HG02678 (cell line): ENCODE data around the gene NDRG2.
"Not testable (repeated sequence)": the region's sequence is repeated elsewhere in the genome, so short reads cannot be mapped to it uniquely, and the experiment has no call there.

Source experiments
- ATAC-seq: cut with Tn5 transposase; IDR thresholded peaks from one replicate; pipeline ENCODE4 v1.9.1; 2021; ENCODE audit warnings: mild to moderate bottlenecking, moderate library complexity; ENCODE audit not compliant: unreplicated experiment

NDRG2 gene

DNA sequence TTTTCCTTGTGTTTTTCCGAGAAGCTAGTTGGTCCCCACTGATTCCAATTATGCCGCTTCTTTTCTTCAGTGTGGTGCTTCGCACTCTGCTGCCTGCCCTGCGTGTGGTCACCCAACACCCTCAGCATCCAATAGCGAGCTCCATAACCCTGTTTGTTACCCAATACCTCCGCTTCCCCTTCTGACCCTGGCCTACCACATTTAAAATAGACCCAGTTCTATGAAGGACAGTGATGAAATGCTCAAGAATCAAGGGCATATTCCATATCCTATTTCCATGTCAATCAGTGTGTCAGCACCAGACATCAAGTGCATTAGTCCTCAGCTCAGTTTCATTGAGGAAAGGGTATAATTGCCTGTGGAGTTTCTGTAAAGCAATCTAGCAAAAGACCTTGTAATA, 9.5 kb downstream of the NDRG2 start:
- ATAC-seq: no peak

DNA sequence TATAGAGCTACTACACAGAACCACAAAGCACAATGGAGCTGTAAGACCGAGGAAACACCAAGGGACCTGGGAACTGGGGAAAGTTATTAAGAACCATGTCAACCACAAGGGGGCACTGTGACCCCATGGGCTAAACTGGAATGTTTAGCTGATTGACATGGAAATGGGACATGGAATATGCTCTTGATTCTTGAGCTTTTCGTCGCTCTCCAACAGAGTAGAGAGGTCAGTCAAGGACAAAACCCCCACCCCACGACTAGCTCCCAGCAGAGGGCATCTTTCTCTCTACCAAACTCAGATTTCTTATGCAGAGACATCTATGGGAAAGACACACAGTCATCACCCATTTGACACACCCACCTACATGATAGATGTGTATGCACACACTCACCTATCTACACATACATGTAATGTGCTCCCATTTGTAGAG, 10.1 kb downstream of the NDRG2 start:
- ATAC-seq: no peak

DNA sequence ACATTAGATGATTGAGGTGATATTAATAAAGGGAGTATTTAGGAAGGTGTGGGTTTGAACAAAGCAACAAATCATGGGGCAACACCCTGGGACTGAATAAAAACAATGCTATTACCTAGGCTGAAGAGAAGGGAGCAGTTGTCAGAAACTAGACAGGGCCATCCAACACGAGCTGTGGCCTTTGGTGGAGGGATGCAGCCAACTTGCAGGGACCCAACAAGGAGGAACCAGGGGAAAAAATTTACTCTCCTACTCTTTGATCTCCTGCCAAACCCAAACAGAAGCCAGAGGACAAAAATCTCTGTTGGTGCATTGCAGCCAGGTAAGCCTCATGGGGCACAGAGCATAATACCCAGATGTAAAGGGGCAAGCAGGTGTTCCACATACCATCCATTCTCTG, 13.7 kb downstream of the NDRG2 start:
- no peak for ATAC-seq

DNA sequence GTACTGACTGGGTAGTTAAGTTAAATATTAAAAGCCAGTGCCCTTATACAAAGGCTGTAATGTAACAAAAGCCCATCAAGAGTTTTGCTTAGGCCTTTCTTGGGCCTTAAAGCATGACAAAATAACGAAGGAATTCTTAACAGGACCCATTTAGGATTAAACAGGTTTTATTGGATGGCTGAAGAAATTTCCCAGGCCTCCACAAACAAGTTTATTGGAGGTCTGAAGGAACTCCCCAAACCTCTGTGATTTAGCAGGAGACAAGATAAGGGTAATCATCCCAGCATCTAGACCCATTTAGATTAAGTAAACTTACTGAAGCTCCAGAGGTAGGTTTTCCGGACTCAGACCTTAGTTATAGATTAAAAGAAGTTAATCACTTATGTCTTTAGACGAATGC, 15.1 kb downstream of the NDRG2 start:
- not testable (repeated sequence) for ATAC-seq

DNA sequence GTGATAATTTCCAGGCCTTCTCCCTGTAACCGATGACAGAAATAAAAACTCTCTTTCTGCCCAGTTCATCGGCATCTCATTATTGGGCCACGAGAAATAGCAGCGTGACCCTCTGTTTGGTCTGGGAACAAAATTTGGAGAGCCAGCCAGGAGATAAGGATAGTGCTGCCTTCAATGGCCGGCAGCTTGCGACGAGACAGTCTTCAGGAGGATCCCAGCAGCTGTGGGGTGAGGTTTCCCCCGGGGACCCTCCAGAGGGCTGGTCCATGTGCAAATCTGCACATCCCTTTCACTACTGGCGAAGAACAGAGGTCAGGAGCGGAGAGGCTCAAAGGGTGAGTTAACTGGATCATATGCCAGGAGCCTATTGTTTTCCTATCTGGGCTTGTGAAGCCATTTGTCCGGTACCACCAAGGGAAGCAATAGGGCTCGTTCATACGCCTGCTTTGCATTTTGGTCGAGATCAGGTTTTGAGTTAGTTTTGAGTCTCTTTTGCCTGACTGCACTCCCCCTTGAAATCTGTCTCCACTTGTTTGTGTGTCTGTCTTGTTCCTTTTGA, 21.0 kb downstream of the NDRG2 start:
- no peak for ATAC-seq

DNA sequence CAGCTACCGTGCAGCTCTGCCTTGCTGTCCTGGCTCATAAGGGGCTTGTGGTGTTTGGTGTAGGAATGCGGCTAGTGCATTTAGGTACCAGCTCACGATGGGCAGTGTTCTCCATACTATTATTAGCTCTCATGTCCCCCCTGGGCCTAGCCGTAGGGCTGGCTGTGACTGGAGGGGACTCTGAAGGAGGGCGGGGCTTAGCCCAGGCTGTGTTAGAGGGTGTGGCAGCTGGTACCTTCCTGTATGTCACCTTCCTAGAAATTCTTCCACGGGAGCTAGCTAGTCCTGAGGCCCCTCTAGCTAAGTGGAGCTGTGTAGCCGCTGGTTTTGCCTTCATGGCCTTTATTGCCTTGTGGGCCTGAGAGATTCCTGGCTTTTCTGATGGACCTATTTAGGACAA, 23.6 kb downstream of the NDRG2 start:
- no peak for ATAC-seq

DNA sequence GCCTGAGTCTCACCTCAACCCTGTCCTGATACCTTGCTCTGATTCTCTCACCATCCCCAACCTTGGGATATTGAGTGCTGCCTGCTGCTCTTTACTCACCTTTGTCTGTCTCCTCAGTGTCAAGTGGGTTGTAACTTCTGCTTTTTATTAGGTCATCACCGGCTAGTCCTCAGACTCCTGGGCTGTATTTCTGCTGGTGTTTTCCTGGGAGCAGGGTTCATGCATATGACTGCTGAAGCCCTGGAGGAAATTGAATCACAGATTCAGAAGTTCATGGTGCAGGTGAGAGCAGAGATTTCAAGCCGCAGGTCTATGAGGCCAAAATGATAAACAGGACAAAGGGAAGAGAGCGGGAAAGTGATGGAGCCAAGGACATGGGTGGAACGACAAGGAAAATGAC, 25.3 kb downstream of the NDRG2 start:
- no peak for ATAC-seq

DNA sequence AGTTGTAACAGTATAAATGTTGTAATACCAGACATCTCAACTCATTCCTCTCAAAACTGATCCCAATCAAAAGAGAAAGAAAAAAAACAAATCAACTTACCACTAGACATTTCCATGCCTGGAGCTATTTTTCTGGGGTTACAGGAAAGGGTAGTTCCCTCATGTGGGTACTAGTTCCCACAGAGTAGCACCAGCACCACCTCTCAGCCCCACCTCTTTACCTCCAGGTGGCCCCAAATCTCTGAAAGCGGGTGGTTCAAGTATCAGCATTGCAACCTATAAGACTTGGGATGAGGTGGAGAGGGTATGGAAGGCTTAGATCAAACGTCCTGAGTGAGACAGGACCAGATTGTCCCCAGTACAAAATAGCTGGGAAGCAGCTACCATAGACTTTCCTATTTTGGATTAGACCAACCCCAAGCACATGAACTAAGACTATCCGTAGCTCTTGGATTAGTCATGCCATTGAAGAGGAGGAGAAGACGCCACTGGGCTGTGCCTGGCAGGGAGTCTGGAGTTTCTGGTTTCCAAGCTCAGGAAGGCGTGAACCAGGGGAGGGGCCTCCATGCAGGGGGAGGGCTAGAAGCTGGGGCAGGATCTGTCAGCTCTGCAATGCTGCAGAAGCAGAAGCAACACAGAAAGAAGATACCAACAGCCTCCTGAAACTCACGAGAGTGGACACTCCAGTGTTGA, 26.0 kb downstream of the NDRG2 start, which contains the start of gene SLC39A2:
Gene SLC39A2, plus strand, starts transcription at position 620 of the 693 bp plus-strand sequence. CDS start 154 bp downstream, outside the sequence.
- no peak for ATAC-seq

DNA sequence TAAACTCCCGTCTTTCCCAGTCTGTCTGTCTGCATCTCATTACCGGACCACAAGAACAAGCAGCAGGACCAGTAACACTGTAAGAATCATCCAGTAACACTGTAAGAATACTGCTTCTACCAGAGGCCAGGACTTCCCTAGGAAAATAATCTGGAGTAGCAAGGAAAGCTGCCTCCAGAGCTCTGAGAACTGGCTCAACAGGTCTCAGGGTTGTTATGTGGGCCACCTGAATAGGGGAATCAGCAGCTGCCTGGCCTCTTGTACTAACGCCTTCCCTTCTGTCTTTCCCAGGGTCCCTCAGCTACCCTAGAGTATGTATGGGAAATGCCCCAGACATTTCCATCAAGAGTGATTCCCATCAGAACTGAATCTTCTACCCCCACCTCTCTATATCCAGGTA, 26.7 kb downstream of the NDRG2 start:
- no peak for ATAC-seq

DNA sequence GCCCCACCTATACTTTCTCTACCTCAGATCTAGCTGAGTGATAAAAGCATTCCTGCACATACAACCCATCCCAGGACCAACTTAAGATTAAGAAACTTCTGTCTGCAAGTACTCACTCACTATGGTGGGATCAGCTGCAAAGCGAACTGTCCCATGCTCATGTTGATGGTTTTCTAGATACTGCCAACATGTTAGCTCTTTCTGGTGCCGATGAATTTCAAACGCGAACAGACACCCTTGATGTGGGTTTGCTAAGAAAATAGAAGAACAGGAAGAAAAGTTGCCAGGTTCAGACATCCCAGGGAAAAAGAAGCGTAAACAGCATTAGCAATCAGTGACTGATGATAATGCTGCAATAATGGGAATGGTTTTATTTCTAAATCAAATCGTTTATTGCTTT, 27.3 kb downstream of the NDRG2 start:
- no peak for ATAC-seq

DNA sequence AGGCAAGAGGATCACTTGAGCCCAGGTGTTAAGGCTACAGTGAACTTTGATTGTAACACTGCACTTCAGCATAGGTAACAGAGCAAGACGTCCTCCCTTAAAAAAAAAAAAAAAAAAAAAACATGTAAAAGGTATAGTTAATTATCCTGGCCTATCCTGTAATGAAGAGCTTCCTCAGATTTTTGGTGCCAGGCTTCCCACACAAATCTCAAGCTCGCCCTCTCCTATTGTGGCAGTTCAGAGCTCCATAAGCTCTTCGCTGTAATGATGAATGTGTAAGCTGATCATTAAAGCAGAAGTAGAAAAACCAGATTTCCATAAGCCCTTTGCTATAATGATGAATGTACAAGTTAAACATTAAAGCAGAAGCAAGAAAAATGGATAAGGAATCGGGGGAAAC, 27.7 kb downstream of the NDRG2 start:
- no peak for ATAC-seq

DNA sequence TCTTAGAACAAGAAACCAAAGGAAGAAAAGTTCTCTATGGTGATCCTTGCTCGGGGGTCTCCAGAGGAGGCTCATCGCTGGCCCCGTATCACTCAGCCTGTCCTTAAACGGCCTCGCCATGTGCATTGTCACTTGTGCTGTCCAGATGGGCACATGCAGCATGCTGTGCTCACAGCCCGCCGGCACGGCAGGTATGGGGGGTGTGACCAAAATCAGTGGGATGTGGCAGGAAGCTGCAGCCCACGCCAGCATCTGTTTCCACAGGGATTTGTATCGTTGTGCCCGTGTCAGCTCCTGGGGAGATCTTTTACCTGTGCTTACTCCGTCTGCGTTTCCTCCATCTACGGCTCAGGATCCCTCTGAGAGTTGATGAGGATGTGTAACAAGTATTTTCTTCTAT, 28.3 kb downstream of the NDRG2 start:
- ATAC-seq: no peak

DNA sequence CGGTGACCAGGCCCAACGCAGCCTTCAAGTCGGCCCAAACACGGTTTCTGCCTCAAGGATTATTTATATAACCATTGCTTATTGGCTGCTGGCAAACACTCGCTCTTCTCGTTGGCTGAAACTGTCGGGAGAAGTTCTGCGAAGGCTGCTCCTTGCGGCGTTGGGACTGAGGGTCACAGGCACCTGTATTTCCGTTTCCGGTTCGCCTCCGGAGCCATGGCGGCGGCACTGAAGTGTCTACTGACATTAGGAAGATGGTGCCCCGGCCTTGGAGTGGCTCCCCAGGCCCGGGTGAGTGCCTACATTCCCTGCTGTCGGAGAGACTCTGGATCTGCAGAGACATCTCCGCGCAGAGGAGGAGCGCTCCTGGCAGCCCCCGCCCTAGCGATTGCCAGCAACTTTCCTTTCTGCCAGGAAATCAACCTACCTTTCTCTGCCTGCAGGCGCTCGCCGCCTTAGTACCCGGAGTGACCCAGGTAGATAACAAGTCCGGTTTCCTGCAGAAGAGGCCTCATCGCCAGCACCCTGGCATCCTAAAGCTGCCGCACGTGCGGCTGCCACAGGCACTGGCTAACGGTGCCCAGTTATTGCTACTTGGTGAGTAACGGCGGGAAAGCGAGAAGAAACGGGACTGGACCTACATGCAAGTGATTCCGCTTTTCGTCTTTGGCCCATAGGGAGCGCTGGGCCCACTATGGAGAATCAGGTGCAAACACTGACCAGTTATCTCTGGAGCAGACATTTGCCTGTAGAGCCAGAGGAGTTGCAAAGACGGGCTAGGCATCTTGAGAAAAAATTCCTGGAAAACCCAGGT, 34.9 kb downstream of the NDRG2 start, which contains the start of gene METTL17:
Gene METTL17, plus strand, starts transcription at position 194 of the 814 bp plus-strand sequence. Its CDS starts 23 bp downstream, at position 217.
- peak; percentile 97 for ATAC-seq

DNA sequence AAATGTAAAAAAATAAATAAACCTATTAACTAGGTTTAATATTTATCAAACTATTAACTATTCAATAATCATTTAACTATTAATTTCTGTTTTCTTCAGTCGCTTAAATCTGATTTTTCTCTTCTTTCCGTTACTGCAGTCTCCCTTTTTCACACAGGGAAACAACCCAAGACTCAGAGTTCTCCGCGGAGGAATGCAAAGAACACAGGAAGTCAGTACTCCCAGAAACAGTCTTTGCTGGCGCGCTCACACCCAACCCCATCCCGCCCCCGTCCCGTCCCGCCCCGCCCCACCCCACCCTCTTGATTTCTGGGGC, 35.4 kb downstream of the NDRG2 start:
- no peak for ATAC-seq

DNA sequence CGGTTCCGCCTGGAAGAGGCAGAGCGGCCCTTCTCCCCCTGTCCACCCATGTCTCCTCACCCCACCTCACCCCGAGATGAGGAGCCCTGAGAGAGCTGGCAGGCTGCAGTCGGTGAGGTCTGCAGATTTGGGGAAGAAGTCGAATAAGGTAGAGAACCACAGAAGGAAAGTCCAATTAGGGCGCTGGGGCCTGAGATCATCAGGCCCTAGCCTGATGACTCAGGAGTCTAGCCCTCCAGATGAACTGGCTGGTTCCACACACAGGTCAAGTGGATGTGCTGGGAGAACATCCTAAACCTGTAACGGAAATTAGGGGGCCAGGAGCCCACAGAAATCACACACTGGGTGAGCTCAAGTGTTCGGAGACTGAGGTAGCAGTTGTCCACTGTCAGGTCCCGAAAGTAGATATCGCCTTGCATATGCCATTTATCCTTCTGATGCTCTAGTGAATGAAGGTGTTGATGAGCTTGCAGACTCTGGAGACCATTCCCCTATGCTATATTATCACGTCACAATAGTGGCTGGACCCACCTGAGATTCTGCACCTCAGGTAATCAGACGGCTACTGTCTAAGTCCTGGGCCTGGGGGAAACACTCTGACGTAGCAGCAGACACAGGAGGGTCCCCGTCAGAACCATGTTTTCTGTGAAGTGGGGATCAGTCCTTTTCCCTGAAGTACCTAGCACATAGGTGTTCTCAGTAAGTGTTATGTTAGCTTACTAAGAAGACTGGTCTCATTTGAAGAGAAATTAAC, 36.0 kb downstream of the NDRG2 start:
- no peak for ATAC-seq

DNA sequence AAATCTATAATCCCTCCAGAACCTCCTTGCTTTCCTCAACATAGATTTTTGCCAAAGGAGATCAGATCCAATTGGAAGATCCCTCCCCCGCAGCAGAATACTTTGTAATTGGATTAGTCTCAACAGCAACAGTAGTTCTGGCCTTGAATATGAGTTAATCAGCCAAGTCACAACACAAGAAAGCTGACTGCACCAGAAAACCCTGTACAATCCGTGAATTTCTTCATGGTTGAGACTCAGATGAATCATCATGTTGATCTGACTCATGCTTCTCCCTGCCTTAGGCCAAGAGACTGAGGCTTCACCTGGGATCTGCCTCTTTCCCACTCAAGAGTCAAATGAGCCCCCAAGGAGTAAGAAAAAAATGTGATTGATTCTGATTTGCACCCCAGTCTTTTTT, 38.0 kb downstream of the NDRG2 start:
- ATAC-seq: no peak

DNA sequence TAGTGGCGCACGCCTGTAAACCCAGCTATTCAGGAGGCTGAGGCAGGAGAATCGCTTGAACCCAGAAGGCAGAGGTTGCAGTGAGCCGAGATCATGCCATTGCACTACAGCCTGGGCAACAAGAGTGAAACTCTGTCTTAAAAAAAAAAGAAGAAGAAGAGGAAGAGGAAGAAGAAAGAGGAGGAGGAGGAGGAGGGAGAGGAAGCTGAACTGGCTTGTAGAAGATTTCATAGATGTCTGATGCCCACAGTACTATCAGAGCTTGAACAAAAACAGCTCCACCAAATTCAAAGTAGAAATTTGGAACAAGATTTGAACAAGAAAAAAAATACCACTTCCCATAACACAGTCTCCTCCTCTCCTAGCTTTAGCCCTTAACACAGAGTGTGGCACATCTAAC, 39.2 kb downstream of the NDRG2 start:
- ATAC-seq: not testable (repeated sequence)

DNA sequence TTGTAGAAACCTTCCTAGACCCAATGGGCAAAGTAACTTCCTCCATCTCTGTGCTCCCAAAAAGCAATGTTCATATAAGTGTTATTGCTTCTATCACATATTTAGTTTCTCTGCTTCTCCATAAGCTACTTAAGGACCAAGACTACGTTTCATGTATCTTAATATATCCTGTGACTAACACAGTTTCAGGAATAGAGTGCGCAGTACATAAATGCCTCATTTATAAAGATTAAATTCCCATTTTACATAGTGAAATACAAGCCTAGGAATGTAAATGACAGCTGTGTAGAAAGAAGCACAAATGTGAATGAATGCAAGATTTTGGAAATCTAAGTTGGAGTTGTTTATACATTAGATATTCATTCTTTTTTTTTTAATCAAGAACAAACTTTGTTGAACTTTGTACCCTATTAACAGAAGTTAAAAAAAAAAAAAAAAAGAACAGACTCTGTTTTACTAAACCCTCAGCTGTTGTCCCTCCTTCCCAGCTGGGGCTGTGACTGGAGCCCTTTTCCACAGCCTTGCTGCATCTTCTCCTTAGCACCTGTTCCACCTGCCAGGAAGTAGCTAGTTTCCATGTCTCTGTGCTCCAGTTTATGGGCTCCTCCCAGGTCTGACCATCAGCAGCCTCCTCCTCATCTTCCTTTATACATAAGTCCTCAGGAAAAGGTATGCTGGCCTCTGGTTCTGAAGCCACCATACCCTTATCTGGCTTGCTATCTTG, 42.1 kb downstream of the NDRG2 start:
- no peak for ATAC-seq

DNA sequence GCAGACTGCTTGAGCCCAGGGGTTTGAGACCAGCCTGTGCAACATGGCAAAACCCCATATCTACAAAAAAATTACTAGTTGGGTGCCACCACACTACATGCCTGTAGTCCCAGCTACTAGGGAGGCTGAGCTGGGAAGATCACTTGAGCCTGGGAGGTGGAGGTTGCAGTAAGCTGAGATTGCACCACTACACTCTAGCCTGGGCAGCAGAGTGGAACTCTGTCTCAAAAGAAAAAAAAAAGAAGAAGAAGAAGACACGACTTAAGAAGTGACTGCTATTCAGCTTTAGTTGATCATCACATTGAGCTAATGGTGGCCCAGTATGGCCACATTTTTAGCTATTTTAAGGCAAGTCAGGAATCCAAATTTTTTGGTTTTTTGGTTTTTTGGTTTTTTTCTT, 44.0 kb downstream of the NDRG2 start:
- no peak for ATAC-seq

DNA sequence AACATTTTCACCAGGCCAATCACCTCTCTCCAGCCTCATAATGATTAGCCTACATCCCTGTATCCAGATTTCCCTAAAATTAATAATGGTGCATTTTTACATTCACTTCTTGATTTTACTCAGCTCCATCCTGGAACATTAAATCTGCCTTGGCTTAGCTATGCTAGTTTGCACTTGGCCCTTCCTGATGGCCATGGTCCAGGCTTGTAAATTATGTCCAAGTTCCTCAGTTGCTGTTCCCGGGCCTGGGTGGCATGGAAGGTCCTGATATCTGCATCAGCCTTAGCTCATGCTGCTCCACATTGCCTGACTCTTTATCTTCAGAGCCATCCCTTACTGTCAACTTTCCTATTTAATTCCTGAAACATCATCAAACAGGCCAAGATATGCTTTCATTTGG, 46.2 kb downstream of the NDRG2 start:
- ATAC-seq: no peak

DNA sequence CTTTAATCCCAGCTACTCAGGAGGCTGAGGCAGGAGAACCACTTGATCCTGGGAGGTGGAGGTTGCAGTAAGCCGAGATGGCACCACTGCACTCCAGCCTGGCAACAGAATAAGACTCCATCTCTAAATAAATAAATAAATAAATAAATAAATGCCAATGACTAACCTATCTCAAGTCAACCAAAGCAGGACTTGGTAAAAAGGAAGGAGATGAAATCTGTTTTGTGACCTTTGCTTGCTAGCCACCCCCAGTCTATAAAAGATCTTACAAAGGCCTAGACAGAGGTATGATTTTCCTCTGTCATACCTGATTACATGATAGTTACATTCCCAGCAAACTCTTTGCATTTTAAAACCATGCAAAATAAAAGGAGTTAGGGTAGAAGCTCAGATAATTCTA, 48.6 kb downstream of the NDRG2 start:
- ATAC-seq: no peak
